H9 (cell line): Measurements from ENCODE around the gene SHC1. TPM values are rescaled to one million over a fixed set of nuclear protein-coding genes. Genes with fewer than 3 reads are reported as not detected.
A peak's percentile ranks its signal among the peaks of the same experiment; 100 is the strongest.

Experiments used
- DNase-seq: peaks from one replicate; pipeline ENCODE4 v3.0.0-alpha.2; 2017
- H2AFZ ChIP-seq: one replicate; pipeline ENCODE4 v1.6.1; 2013; ENCODE audit warnings: mild to moderate bottlenecking, low read length, control low read depth, moderate library complexity
- H2AK5ac ChIP-seq: 2 replicates; pipeline ENCODE4 v1.6.1; 2013; ENCODE audit warnings: low read length, control low read depth, mixed read lengths; ENCODE audit not compliant: insufficient read length
- H2BK120ac ChIP-seq: one replicate; pipeline ENCODE4 v1.6.1; 2013; ENCODE audit warnings: low read depth, mild to moderate bottlenecking, low read length, control low read depth, inconsistent platforms; ENCODE audit not compliant: poor library complexity, severe bottlenecking
- H2BK12ac ChIP-seq: 2 replicates; pipeline ENCODE4 v1.6.1; 2013; ENCODE audit warnings: low read length, control low read depth, mixed read lengths, low read depth; ENCODE audit not compliant: insufficient read length
- H2BK15ac ChIP-seq: 2 replicates; pipeline ENCODE4 v1.6.1; 2013; ENCODE audit warnings: low read depth, low read length, control low read depth
- H2BK20ac ChIP-seq: one replicate; pipeline ENCODE4 v1.6.1; 2013; ENCODE audit warnings: low read depth, mild to moderate bottlenecking, low read length, control low read depth, inconsistent platforms; ENCODE audit not compliant: poor library complexity, severe bottlenecking
- H2BK5ac ChIP-seq: 2 replicates; pipeline ENCODE4 v1.6.1; 2013; ENCODE audit warnings: low read length, control low read depth, mixed read lengths; ENCODE audit not compliant: insufficient read length
- H3K14ac ChIP-seq: 2 replicates; pipeline ENCODE4 v1.6.1; 2013; ENCODE audit warnings: low read length, control low read depth; ENCODE audit not compliant: insufficient read depth
- H3K18ac ChIP-seq: 2 replicates; pipeline ENCODE4 v1.6.1; 2013; ENCODE audit warnings: low read depth, mild to moderate bottlenecking, mixed read lengths, low read length, control low read depth; ENCODE audit not compliant: insufficient read length
- H3K23ac ChIP-seq: 2 replicates; pipeline ENCODE4 v1.6.1; 2013; ENCODE audit warnings: low read length, control low read depth, mixed read lengths, low read depth; ENCODE audit not compliant: insufficient read length
- H3K23me2 ChIP-seq: 2 replicates; pipeline ENCODE4 v1.6.1; 2013; ENCODE audit warnings: low read depth, mild to moderate bottlenecking, mixed read lengths, low read length, control low read depth; ENCODE audit not compliant: insufficient read length, poor library complexity, severe bottlenecking
- H3K27ac ChIP-seq: 2 replicates; pipeline ENCODE4 v1.5.1; 2013; ENCODE audit warnings: low read length, control low read depth, mixed read lengths, low read depth; ENCODE audit not compliant: insufficient read length
- H3K27me3 ChIP-seq: 2 replicates; pipeline ENCODE4 v1.6.1; 2013; ENCODE audit warnings: low read length, control low read depth, inconsistent platforms; ENCODE audit not compliant: insufficient read depth
- H3K4ac ChIP-seq: 2 replicates; pipeline ENCODE4 v1.6.1; 2013; ENCODE audit warnings: low read depth, mild to moderate bottlenecking, control low read depth, inconsistent platforms, low read length, moderate library complexity
- H3K4me1 ChIP-seq: 2 replicates; pipeline ENCODE4 v1.6.1; 2013; ENCODE audit warnings: low read length, control low read depth, inconsistent platforms; ENCODE audit not compliant: insufficient read depth
- H3K4me2 ChIP-seq: 2 replicates; pipeline ENCODE4 v1.6.1; 2013; ENCODE audit warnings: low read length, control low read depth, mixed read lengths; ENCODE audit not compliant: insufficient read length, insufficient read depth
- H3K56ac ChIP-seq: 2 replicates; pipeline ENCODE4 v1.6.1; 2013; ENCODE audit warnings: low read depth, mild to moderate bottlenecking, mixed read lengths, low read length, control low read depth; ENCODE audit not compliant: insufficient read length
- H3K79me1 ChIP-seq: 2 replicates; pipeline ENCODE4 v1.6.1; 2013; ENCODE audit warnings: low read depth, mild to moderate bottlenecking, moderate library complexity, low read length, control low read depth, inconsistent platforms; ENCODE audit not compliant: insufficient read depth, poor library complexity, severe bottlenecking
- H3K79me2 ChIP-seq: 2 replicates; pipeline ENCODE4 v1.6.1; 2013; ENCODE audit warnings: low read length, control low read depth, inconsistent platforms; ENCODE audit not compliant: insufficient read depth
- H3K9ac ChIP-seq: 2 replicates; pipeline ENCODE4 v1.6.1; 2013; ENCODE audit warnings: low read length, control low read depth, mixed read lengths; ENCODE audit not compliant: insufficient read length; ENCODE audit errors: extremely low read depth
- H3K9me3 ChIP-seq: one replicate; pipeline ENCODE4 v1.6.1; 2013; ENCODE audit warnings: low read depth, low read length, inconsistent platforms; ENCODE audit not compliant: control insufficient read depth
- H3T11ph ChIP-seq: one replicate; pipeline ENCODE4 v1.6.1; 2013; ENCODE audit warnings: mild to moderate bottlenecking, low read length, control low read depth, inconsistent platforms
- H4K20me1 ChIP-seq: one replicate; pipeline ENCODE4 v1.6.1; 2013; ENCODE audit not compliant: control insufficient read depth, insufficient read length, insufficient read depth
- H4K5ac ChIP-seq: 2 replicates; pipeline ENCODE4 v1.6.1; 2013; ENCODE audit warnings: low read depth, mild to moderate bottlenecking, mixed read lengths, low read length, control low read depth; ENCODE audit not compliant: insufficient read length
- H4K8ac ChIP-seq: replicated peaks from 2 replicates; pipeline ENCODE4 v1.6.1; 2013; ENCODE audit warnings: low read length, control low read depth, mixed read lengths, low read depth; ENCODE audit not compliant: insufficient read length
- H4K91ac ChIP-seq: 2 replicates; pipeline ENCODE4 v1.6.1; 2013; ENCODE audit warnings: low read depth, mild to moderate bottlenecking, moderate library complexity, mixed read lengths, low read length, control low read depth; ENCODE audit not compliant: insufficient read length
- H3K27ac Mint-ChIP-seq, 3 experiments: 2 replicates in 2 of 3; 3 replicates in 1 of 3; pipeline ENCODE4 v1.8.0; 2020 to 2021; ENCODE audit warnings: mixed read lengths in 3 of 3, mild to moderate bottlenecking in 1 of 3, moderate library complexity in 1 of 3
- H3K27me3 Mint-ChIP-seq: 2 replicates; pipeline ENCODE4 v1.8.0; 2021; ENCODE audit warnings: low read depth, mild to moderate bottlenecking, moderate library complexity, mixed read lengths
- H3K36me3 Mint-ChIP-seq, 3 experiments: 2 replicates in 2 of 3; 3 replicates in 1 of 3; pipeline ENCODE4 v1.8.0; 2020 to 2021; ENCODE audit warnings: low read depth in 3 of 3, mixed read lengths in 3 of 3; ENCODE audit not compliant: insufficient read depth in 1 of 3
- H3K4me1 Mint-ChIP-seq, 2 experiments: 2 replicates each; pipeline ENCODE4 v1.8.0; 2020; ENCODE audit warnings: mixed read lengths in 2 of 2
- H3K4me3 Mint-ChIP-seq, 2 experiments: 2 replicates in 1 of 2; 3 replicates in 1 of 2; pipeline ENCODE4 v1.8.0; 2020 to 2021; ENCODE audit warnings: mild to moderate bottlenecking in 2 of 2, mixed read lengths in 2 of 2, moderate library complexity in 1 of 2
- H3K9me3 Mint-ChIP-seq, 2 experiments: 2 replicates in 1 of 2; 3 replicates in 1 of 2; pipeline ENCODE4 v1.8.0; 2020; ENCODE audit warnings: mild to moderate bottlenecking in 2 of 2, mixed read lengths in 2 of 2, moderate library complexity in 1 of 2
- WGBS: extraction: QIAGEN DNeasy Blood & Tissue Kit; methylation state at CpG from one replicate; pipeline ENCODE4 v1.1.7; 2013; ENCODE audit warnings: missing lambda C conversion rate, low lambda C conversion rate, mixed read lengths; ENCODE audit not compliant: insufficient read length; ENCODE audit errors: extremely low coverage; 5-methylcytosine and 5-hydroxymethylcytosine counted together
- total RNA-seq: library from RNA; stranded (reverse); gene quantifications from 2 replicates; pipeline ENCODE4 v1.2.1, GENCODE V29; 2021
- TF ChIP-seq, protein P1 (sequence below): fragments of 200-600 bp; sonication (generic); conservative IDR thresholded peaks from 3 replicates; pipeline ENCODE4 v1.8.0; 2021; ENCODE audit warnings: antibody characterized with exemption, mild to moderate bottlenecking

SHC1 gene
- total RNA-seq, 1 experiment from 2014 or later = 168 TPM

DNA sequence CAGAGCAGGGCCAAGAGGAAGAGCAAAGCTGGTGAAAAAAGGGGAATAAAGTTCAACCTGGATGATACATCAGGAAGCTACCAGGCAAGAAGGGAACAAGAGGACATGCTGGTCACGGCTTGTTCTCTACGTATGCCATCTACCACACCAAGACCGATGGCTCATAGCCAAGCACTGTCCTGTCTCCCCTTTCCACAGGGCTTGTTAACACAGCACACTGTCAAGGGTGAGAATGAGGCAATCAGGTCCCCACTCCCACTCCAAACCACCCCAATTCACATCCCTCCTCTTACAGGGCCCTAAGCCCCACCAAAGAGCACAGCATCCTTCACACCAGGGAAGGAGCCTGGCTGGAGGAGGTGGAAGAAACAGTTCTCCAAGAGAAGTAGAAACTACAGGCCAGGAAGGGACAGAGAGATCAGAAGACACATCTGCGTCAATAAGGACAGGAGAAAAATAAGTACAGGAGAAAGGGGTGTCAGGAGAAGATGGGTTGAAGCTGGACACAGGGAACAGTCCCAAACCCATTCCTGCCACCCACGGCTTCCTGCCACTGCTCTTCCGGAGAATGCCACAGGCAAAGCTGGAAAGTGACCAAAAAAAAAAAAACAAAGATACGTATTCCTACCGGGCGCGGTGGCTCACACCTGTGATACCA is 923 bp upstream of the SHC1 start:
- Mint-ChIP-seq H3K27ac (no peak overlapping the region; a peak in 4 of 7 replicates), H3K27me3 (no peaks in the 10 kb centered on the region)

More for the DNA sequence above, 923 bp upstream of the SHC1 start:
- peak overlapping the region; percentile 46 for H2BK12ac ChIP-seq
- H3K14ac ChIP-seq = peak overlapping the region; percentile 43
- no peak overlapping the region for H3K56ac ChIP-seq
- H2BK20ac ChIP-seq = no peak overlapping the region
- peak overlapping the region; percentile 10 for H4K91ac ChIP-seq
- no peaks in the 10 kb centered on the region for H3K9me3 ChIP-seq
- H4K20me1 ChIP-seq = peaks cover 2% of the 10 kb centered on the region
- Mint-ChIP-seq H3K4me3 (peak overlapping the region in 1 of 2 experiments; percentile 96; a peak in 4 of 5 replicates), H3K4me1 (peaks cover 40 to 43% of the 10 kb centered on the region in 2 experiments), H3K36me3 (peaks cover 19 to 33% (median 21%) of the 10 kb centered on the region in 3 experiments), H3K9me3 (no peaks in the 10 kb centered on the region)
- peak overlapping the region; percentile 77 for H3K4me2 ChIP-seq
- peak overlapping the region; percentile 26 for H4K5ac ChIP-seq
- no peak overlapping the region for H2BK120ac ChIP-seq
- peaks cover 42% of the 10 kb centered on the region for H3K23me2 ChIP-seq
- H3K23ac ChIP-seq = no peak overlapping the region
- peak overlapping the region; percentile 38 for H2AK5ac ChIP-seq
- peak overlapping the region; percentile 74 for H2BK5ac ChIP-seq
- peaks cover 4% of the 10 kb centered on the region; the same call in 1 of the 2 replicates for H3K4me1 ChIP-seq
- H2BK15ac ChIP-seq = no peak overlapping the region
- peaks cover 25% of the 10 kb centered on the region for H3K79me2 ChIP-seq
- no peaks in the 10 kb centered on the region for H3K27me3 ChIP-seq
- no peak overlapping the region for H3T11ph ChIP-seq
- no peak for DNase-seq
- H3K27ac ChIP-seq = peak overlapping the region; percentile 97
- peak overlapping the region; percentile 71 for H3K9ac ChIP-seq
- no peak overlapping the region for H2AFZ ChIP-seq
- no peak overlapping the region for H3K4ac ChIP-seq
- H4K8ac ChIP-seq = no peak overlapping the region
- TF ChIP-seq, protein P1, sequence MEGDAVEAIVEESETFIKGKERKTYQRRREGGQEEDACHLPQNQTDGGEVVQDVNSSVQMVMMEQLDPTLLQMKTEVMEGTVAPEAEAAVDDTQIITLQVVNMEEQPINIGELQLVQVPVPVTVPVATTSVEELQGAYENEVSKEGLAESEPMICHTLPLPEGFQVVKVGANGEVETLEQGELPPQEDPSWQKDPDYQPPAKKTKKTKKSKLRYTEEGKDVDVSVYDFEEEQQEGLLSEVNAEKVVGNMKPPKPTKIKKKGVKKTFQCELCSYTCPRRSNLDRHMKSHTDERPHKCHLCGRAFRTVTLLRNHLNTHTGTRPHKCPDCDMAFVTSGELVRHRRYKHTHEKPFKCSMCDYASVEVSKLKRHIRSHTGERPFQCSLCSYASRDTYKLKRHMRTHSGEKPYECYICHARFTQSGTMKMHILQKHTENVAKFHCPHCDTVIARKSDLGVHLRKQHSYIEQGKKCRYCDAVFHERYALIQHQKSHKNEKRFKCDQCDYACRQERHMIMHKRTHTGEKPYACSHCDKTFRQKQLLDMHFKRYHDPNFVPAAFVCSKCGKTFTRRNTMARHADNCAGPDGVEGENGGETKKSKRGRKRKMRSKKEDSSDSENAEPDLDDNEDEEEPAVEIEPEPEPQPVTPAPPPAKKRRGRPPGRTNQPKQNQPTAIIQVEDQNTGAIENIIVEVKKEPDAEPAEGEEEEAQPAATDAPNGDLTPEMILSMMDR = no peak
- no CpG with 5 or more reads among the region's 10 CpGs for WGBS
- peak overlapping the region; percentile 73 for H3K18ac ChIP-seq
- peaks cover 7% of the 10 kb centered on the region for H3K79me1 ChIP-seq
